H9 (cell line): Measurements from ENCODE around the gene CCIN. TPM values are rescaled to one million over a fixed set of nuclear protein-coding genes. Genes with fewer than 3 reads are reported as not detected.
A peak's percentile ranks its signal among the peaks of the same experiment; 100 is the strongest.

Experiments
- DNase-seq: peaks from one replicate; pipeline ENCODE4 v3.0.0-alpha.2; 2017
- H2AFZ ChIP-seq: one replicate; pipeline ENCODE4 v1.6.1; 2013; ENCODE audit warnings: mild to moderate bottlenecking, low read length, control low read depth, moderate library complexity
- H2AK5ac ChIP-seq: 2 replicates; pipeline ENCODE4 v1.6.1; 2013; ENCODE audit warnings: low read length, control low read depth, mixed read lengths; ENCODE audit not compliant: insufficient read length
- H2BK120ac ChIP-seq: one replicate; pipeline ENCODE4 v1.6.1; 2013; ENCODE audit warnings: low read depth, mild to moderate bottlenecking, low read length, control low read depth, inconsistent platforms; ENCODE audit not compliant: poor library complexity, severe bottlenecking
- H2BK12ac ChIP-seq: 2 replicates; pipeline ENCODE4 v1.6.1; 2013; ENCODE audit warnings: low read length, control low read depth, mixed read lengths, low read depth; ENCODE audit not compliant: insufficient read length
- H2BK15ac ChIP-seq: 2 replicates; pipeline ENCODE4 v1.6.1; 2013; ENCODE audit warnings: low read depth, low read length, control low read depth
- H2BK20ac ChIP-seq: one replicate; pipeline ENCODE4 v1.6.1; 2013; ENCODE audit warnings: low read depth, mild to moderate bottlenecking, low read length, control low read depth, inconsistent platforms; ENCODE audit not compliant: poor library complexity, severe bottlenecking
- H2BK5ac ChIP-seq: 2 replicates; pipeline ENCODE4 v1.6.1; 2013; ENCODE audit warnings: low read length, control low read depth, mixed read lengths; ENCODE audit not compliant: insufficient read length
- H3K14ac ChIP-seq: 2 replicates; pipeline ENCODE4 v1.6.1; 2013; ENCODE audit warnings: low read length, control low read depth; ENCODE audit not compliant: insufficient read depth
- H3K18ac ChIP-seq: 2 replicates; pipeline ENCODE4 v1.6.1; 2013; ENCODE audit warnings: low read depth, mild to moderate bottlenecking, mixed read lengths, low read length, control low read depth; ENCODE audit not compliant: insufficient read length
- H3K23ac ChIP-seq: 2 replicates; pipeline ENCODE4 v1.6.1; 2013; ENCODE audit warnings: low read length, control low read depth, mixed read lengths, low read depth; ENCODE audit not compliant: insufficient read length
- H3K23me2 ChIP-seq: 2 replicates; pipeline ENCODE4 v1.6.1; 2013; ENCODE audit warnings: low read depth, mild to moderate bottlenecking, mixed read lengths, low read length, control low read depth; ENCODE audit not compliant: insufficient read length, poor library complexity, severe bottlenecking
- H3K27ac ChIP-seq: 2 replicates; pipeline ENCODE4 v1.5.1; 2013; ENCODE audit warnings: low read length, control low read depth, mixed read lengths, low read depth; ENCODE audit not compliant: insufficient read length
- H3K27me3 ChIP-seq: 2 replicates; pipeline ENCODE4 v1.6.1; 2013; ENCODE audit warnings: low read length, control low read depth, inconsistent platforms; ENCODE audit not compliant: insufficient read depth
- H3K4ac ChIP-seq: 2 replicates; pipeline ENCODE4 v1.6.1; 2013; ENCODE audit warnings: low read depth, mild to moderate bottlenecking, control low read depth, inconsistent platforms, low read length, moderate library complexity
- H3K4me1 ChIP-seq: 2 replicates; pipeline ENCODE4 v1.6.1; 2013; ENCODE audit warnings: low read length, control low read depth, inconsistent platforms; ENCODE audit not compliant: insufficient read depth
- H3K4me2 ChIP-seq: 2 replicates; pipeline ENCODE4 v1.6.1; 2013; ENCODE audit warnings: low read length, control low read depth, mixed read lengths; ENCODE audit not compliant: insufficient read length, insufficient read depth
- H3K56ac ChIP-seq: 2 replicates; pipeline ENCODE4 v1.6.1; 2013; ENCODE audit warnings: low read depth, mild to moderate bottlenecking, mixed read lengths, low read length, control low read depth; ENCODE audit not compliant: insufficient read length
- H3K79me1 ChIP-seq: 2 replicates; pipeline ENCODE4 v1.6.1; 2013; ENCODE audit warnings: low read depth, mild to moderate bottlenecking, moderate library complexity, low read length, control low read depth, inconsistent platforms; ENCODE audit not compliant: insufficient read depth, poor library complexity, severe bottlenecking
- H3K79me2 ChIP-seq: 2 replicates; pipeline ENCODE4 v1.6.1; 2013; ENCODE audit warnings: low read length, control low read depth, inconsistent platforms; ENCODE audit not compliant: insufficient read depth
- H3K9ac ChIP-seq: 2 replicates; pipeline ENCODE4 v1.6.1; 2013; ENCODE audit warnings: low read length, control low read depth, mixed read lengths; ENCODE audit not compliant: insufficient read length; ENCODE audit errors: extremely low read depth
- H3K9me3 ChIP-seq: one replicate; pipeline ENCODE4 v1.6.1; 2013; ENCODE audit warnings: low read depth, low read length, inconsistent platforms; ENCODE audit not compliant: control insufficient read depth
- H3T11ph ChIP-seq: one replicate; pipeline ENCODE4 v1.6.1; 2013; ENCODE audit warnings: mild to moderate bottlenecking, low read length, control low read depth, inconsistent platforms
- H4K20me1 ChIP-seq: one replicate; pipeline ENCODE4 v1.6.1; 2013; ENCODE audit not compliant: control insufficient read depth, insufficient read length, insufficient read depth
- H4K5ac ChIP-seq: 2 replicates; pipeline ENCODE4 v1.6.1; 2013; ENCODE audit warnings: low read depth, mild to moderate bottlenecking, mixed read lengths, low read length, control low read depth; ENCODE audit not compliant: insufficient read length
- H4K8ac ChIP-seq: replicated peaks from 2 replicates; pipeline ENCODE4 v1.6.1; 2013; ENCODE audit warnings: low read length, control low read depth, mixed read lengths, low read depth; ENCODE audit not compliant: insufficient read length
- H4K91ac ChIP-seq: 2 replicates; pipeline ENCODE4 v1.6.1; 2013; ENCODE audit warnings: low read depth, mild to moderate bottlenecking, moderate library complexity, mixed read lengths, low read length, control low read depth; ENCODE audit not compliant: insufficient read length
- H3K27ac Mint-ChIP-seq, 3 experiments: 2 replicates in 2 of 3; 3 replicates in 1 of 3; pipeline ENCODE4 v1.8.0; 2020 to 2021; ENCODE audit warnings: mixed read lengths in 3 of 3, mild to moderate bottlenecking in 1 of 3, moderate library complexity in 1 of 3
- H3K27me3 Mint-ChIP-seq: 2 replicates; pipeline ENCODE4 v1.8.0; 2021; ENCODE audit warnings: low read depth, mild to moderate bottlenecking, moderate library complexity, mixed read lengths
- H3K36me3 Mint-ChIP-seq, 3 experiments: 2 replicates in 2 of 3; 3 replicates in 1 of 3; pipeline ENCODE4 v1.8.0; 2020 to 2021; ENCODE audit warnings: low read depth in 3 of 3, mixed read lengths in 3 of 3; ENCODE audit not compliant: insufficient read depth in 1 of 3
- H3K4me1 Mint-ChIP-seq, 2 experiments: 2 replicates each; pipeline ENCODE4 v1.8.0; 2020; ENCODE audit warnings: mixed read lengths in 2 of 2
- H3K4me3 Mint-ChIP-seq, 2 experiments: 2 replicates in 1 of 2; 3 replicates in 1 of 2; pipeline ENCODE4 v1.8.0; 2020 to 2021; ENCODE audit warnings: mild to moderate bottlenecking in 2 of 2, mixed read lengths in 2 of 2, moderate library complexity in 1 of 2
- H3K9me3 Mint-ChIP-seq, 2 experiments: 2 replicates in 1 of 2; 3 replicates in 1 of 2; pipeline ENCODE4 v1.8.0; 2020; ENCODE audit warnings: mild to moderate bottlenecking in 2 of 2, mixed read lengths in 2 of 2, moderate library complexity in 1 of 2
- WGBS: extraction: QIAGEN DNeasy Blood & Tissue Kit; methylation state at CpG from one replicate; pipeline ENCODE4 v1.1.7; 2013; ENCODE audit warnings: missing lambda C conversion rate, low lambda C conversion rate, mixed read lengths; ENCODE audit not compliant: insufficient read length; ENCODE audit errors: extremely low coverage; 5-methylcytosine and 5-hydroxymethylcytosine counted together
- total RNA-seq: library from RNA; stranded (reverse); gene quantifications from 2 replicates; pipeline ENCODE4 v1.2.1, GENCODE V29; 2021
- TF ChIP-seq, protein P1 (sequence below): fragments of 200-600 bp; sonication (generic); conservative IDR thresholded peaks from 3 replicates; pipeline ENCODE4 v1.8.0; 2021; ENCODE audit warnings: antibody characterized with exemption, mild to moderate bottlenecking

Gene CCIN
- total RNA-seq, 1 experiment from 2014 or later: not detected

DNA sequence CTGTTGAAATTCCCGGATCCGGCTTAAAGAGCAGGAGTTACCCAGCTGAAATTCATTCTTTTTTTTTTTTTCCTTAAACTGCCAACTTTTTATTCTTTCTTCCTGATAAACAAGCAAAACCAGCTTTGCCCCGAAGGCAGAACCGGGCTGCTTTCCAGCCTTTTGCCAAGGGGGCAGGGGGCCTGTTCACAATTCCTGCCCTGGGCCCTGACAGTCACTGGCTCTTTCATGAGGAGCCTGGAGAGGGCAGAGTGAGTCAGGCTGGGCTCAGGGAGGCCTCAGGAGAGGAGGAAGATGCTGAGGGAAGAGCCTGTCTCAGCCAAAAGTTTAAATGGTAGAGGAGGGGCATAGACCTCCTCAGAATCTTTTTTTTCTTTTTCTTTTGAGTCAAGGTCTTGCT, 27.9 kb upstream of the CCIN start:
- Histone ChIP-seq H4K5ac (no peak overlapping the region), H3K23me2 (peaks cover 8% of the 10 kb centered on the region), H3K79me2 (no peaks in the 10 kb centered on the region), H3T11ph (no peak overlapping the region), H2BK12ac (no peak overlapping the region), H3K79me1 (no peaks in the 10 kb centered on the region), H3K9me3 (no peaks in the 10 kb centered on the region), H4K8ac (no peak overlapping the region), H3K27ac (no peak overlapping the region), H4K20me1 (no peaks in the 10 kb centered on the region), H4K91ac (no peak overlapping the region), H3K14ac (no peak overlapping the region), H3K18ac (no peak overlapping the region), H3K4me1 (no peaks in the 10 kb centered on the region), H2BK15ac (no peak overlapping the region), H3K4me2 (no peak overlapping the region), H2AFZ (no peak overlapping the region), H3K9ac (no peak overlapping the region), H3K56ac (no peak overlapping the region), H2BK5ac (no peak overlapping the region), H3K27me3 (peaks cover 20% of the 10 kb centered on the region), H2BK120ac (no peak overlapping the region), H2BK20ac (no peak overlapping the region), H3K4ac (no peak overlapping the region), H3K23ac (no peak overlapping the region), H2AK5ac (no peak overlapping the region)
- Mint-ChIP-seq H3K27ac (no peak overlapping the region), H3K9me3 (peaks cover 11 to 12% of the 10 kb centered on the region in 2 experiments), H3K4me3 (no peak overlapping the region), H3K27me3 (peaks cover 67% of the 10 kb centered on the region), H3K36me3 (peaks cover 7 to 14% (median 12%) of the 10 kb centered on the region in 3 experiments; a peak in 6 of 7 replicates), H3K4me1 (peaks cover 10 to 18% of the 10 kb centered on the region in 2 experiments)
- no CpG with 5 or more reads among the region's 4 CpGs for WGBS
- DNase-seq: peak; percentile 49
- TF ChIP-seq, protein P1, sequence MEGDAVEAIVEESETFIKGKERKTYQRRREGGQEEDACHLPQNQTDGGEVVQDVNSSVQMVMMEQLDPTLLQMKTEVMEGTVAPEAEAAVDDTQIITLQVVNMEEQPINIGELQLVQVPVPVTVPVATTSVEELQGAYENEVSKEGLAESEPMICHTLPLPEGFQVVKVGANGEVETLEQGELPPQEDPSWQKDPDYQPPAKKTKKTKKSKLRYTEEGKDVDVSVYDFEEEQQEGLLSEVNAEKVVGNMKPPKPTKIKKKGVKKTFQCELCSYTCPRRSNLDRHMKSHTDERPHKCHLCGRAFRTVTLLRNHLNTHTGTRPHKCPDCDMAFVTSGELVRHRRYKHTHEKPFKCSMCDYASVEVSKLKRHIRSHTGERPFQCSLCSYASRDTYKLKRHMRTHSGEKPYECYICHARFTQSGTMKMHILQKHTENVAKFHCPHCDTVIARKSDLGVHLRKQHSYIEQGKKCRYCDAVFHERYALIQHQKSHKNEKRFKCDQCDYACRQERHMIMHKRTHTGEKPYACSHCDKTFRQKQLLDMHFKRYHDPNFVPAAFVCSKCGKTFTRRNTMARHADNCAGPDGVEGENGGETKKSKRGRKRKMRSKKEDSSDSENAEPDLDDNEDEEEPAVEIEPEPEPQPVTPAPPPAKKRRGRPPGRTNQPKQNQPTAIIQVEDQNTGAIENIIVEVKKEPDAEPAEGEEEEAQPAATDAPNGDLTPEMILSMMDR: peak; percentile 50
